Ramos (cell line): ENCODE data around the gene ARHGEF7.

ENCODE experiments used
- in situ Hi-C: fragments of 300-500 bp; cut with MboI; formaldehyde crosslinking; loops from one replicate; pipeline ENCODE4 v1.14.3; 2022; ENCODE audit warnings: low sequenced_read_pairs; ENCODE audit not compliant: unreplicated experiment

The ARHGEF7 gene

DNA sequence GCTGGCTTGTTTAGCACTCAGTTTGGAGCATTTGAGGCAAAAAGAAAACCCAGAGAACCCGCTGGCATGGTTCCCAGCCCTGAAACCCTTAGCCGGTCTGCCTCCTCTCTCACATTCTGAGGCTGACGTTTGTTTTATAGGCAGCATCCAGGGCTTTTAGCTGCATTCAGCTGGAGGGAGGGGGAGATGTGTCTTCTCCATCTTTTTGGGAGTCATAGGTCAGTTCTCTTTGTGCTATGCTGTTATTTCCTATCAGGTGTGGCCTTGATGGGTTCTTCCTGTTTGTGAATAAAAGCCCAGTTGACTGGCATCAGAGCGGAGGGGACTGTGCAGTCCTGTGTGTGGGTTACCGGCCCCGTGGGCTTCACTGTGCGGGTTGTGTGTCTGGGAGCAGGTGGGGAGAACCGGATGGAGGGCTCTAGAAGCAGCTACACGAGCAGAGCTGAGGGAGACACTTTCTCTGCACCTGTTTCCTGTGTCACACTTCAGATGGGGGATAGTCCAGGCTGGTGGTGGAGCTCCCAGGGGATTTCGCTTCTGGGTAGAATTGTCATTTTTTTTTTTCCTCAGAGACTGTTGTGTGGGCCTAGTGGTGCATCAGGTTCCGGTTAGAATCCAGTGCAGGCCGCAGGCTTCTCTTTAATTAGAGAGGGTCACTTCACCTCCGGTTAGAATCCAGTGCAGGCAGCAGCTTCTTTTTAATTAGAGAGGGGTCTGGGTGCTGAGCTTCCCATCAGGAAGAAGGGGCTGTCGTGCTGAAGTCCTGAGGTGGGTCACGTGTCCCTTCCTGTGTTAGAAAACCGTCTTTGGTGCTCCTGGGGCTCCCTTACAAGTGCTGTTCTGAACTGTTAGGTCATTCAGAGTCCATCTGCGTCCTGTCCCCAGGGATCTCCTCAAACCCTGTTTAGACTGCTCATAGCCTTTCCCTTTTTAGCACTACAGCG is 69.6 kb downstream of the ARHGEF7 start:
- in situ Hi-C loops: loop anchor here (25.0 kb wide), 1 partner anchor 472 kb away; the partner anchor contains the start of genes CARS2 and ING1

DNA sequence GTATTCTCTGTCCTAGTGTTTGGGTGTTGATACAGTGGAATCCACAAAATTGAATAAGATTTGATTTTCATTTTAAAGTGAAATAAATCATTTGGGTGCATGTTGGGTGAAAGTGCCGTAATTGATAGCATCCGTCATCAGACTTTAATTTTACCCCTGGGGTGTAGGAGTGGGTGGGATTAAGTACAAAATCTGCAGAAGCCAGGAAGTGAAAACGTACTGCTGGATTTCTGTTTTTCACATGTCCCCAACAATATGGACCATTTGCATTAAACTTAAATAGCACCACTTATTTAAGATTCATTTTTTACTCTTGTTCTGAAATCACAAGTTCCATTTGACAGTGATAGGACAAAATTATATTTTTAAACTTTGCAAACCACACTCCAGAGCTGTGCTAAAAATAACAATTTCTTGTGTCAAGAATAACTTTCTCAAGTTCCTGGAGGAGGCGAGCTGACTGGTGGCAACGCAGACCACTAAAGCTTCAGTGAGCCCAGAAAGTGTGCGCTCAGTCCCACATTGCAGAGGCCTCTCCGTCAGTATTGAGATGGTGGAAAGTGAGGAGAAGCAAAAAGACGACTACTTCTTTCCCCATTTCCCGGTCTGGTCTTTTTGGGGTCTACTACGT is 71.3 kb downstream of the ARHGEF7 start:
- in situ Hi-C loops: loop anchor here (25.0 kb wide), 1 partner anchor 474 kb away; the partner anchor contains the start of genes CARS2 and ING1

DNA sequence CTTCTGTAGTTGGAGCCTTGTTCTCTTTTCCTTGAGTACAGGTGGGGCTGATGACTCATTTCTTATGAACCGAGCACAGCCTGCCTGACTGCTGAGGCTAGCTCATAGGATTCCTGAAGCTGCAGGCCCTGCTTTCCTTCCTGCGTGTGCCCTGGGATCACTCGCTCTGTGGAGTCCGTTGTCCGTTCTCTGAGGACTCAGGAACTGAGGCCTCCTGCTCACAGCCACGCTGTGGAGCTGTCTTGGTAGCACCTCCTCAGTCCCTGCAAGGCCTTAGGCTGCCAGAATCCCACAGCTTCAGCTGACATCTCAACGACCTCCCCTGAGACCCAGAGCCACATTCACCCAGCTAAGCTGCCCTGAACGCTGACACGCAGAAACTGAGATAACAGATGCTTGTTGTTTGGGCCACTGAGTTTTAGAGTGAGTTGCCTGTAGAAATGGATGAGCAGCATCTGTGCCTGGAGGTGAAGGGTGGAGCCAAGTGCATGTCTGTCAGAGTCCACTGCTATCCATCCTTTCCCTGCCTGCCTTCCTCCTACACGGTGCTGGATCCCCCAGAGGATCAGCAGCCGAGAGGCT is 72.9 kb downstream of the ARHGEF7 start:
- in situ Hi-C loops: loop anchor here (25.0 kb wide), 1 partner anchor 476 kb away; the partner anchor contains the start of genes CARS2 and ING1

DNA sequence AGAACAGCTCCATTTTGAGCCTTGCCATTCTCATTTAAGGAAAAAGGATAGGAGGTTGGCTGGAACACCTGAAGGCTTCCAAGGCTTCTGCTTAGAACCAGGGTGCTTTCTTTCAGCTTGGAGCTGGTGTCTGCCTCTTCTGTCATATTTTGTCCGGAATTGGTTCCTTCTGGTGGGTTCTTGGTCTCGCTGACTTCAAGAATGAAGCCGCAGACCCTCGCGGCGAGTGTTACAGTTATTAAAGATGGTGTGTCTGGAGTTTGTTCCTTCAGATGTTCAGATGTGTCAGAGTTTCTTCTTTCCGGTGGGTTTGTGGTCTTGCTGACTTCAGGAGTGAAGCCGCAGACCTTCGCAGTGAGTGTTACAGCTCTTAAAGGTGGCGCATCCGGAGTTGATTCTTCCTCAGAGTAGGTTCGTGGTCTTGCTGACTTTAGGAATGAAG is 74.0 kb downstream of the ARHGEF7 start:
- in situ Hi-C loops: loop anchor here (25.0 kb wide), 1 partner anchor 477 kb away; the partner anchor contains the start of genes CARS2 and ING1

DNA sequence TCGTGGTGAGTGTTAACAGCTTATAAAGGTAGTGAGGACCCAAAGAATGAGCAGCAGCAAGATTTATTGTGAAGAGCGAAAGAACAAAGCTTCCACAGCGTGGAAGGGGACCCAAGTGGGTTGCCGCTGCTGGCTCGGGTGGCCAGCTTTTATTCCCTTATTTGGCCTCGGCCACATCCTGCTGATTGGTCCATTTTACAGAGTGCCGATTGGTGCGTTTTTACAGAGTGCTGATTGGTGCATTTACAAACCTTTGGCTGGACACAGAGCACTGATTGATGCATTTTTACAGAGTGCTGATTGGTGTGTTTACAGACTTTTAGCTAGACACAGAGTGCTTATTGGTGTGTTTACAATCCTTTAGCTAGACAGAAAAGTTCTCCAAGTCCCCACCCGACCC is 74.4 kb downstream of the ARHGEF7 start:
- in situ Hi-C loops: loop anchor here (25.0 kb wide), 1 partner anchor 477 kb away; the partner anchor contains the start of genes CARS2 and ING1

DNA sequence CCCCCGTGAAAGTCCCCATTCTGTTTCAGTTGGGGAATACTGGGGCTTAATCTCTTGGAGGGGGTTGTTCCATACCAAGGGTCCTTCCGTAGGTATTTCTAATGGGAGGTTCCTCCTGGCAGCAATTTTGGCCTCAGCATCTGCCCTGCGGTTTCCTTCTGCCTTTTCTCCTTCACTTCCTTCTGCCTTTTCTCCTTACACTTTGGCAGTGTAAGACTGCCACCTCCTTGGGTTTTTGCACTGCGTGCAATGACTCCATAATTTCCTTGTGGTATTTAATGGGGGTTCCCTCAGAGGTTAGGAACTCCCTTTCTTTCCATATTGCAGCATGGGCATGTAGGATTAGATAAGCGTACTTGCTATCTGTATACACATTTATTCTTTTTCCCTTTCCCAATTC is 78.1 kb downstream of the ARHGEF7 start:
- in situ Hi-C loops: loop anchor here (25.0 kb wide), 1 partner anchor 481 kb away; the partner anchor contains the start of genes CARS2 and ING1

DNA sequence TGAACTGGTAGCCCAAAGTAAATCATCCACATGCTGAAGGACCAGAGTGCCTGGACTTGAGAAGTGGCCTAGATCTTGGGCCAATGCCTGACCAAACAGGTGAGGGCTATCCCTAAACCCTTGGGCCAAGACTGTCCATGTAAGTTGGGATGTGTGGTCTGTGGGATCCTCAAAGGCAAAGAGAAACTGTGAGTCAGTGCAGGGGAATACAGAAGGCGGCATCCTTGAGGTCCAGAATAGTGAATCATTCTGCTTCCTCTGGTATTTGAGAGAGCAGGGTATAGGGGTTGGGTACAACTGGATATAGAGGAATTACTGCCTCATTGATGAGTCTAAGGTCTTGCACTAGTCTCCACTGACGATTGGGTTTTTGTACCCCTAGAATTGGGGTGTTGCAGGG is 79.5 kb downstream of the ARHGEF7 start:
- in situ Hi-C loops: loop anchor here (25.0 kb wide), 1 partner anchor 482 kb away; the partner anchor contains the start of genes CARS2 and ING1

DNA sequence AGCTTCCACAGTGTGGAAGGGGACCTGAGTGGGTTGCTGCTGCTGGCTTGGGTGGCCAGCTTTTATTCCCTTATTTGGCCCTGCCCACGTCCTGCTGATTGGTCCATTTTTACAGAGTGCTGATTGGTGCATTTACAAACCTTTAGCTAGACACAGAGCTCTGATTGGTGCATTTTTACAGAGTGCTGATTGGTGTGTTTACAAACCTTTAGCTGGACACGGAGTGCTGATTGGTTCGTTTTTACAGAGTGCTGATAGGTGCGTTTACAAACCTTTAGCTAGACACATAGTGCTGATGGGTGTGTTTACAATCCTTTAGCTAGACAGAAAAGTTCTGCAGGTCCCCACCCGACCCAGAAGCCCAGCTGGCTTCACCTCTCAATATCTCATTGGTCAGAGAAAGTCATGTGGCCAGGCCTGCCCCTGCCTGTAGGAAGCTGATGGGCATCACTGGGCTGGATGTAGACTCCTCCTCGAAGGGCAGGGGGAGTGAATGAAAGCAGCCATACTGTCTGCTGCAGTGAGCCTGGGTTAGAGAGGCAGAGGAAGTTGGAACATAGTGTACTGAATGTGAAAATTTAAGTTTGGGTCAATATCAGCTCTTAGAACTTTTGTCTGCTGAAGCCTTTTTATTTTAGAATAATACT is 83.7 kb downstream of the ARHGEF7 start:
- in situ Hi-C loops: loop anchor here (25.0 kb wide), 1 partner anchor 487 kb away; the partner anchor contains the start of genes CARS2 and ING1

DNA sequence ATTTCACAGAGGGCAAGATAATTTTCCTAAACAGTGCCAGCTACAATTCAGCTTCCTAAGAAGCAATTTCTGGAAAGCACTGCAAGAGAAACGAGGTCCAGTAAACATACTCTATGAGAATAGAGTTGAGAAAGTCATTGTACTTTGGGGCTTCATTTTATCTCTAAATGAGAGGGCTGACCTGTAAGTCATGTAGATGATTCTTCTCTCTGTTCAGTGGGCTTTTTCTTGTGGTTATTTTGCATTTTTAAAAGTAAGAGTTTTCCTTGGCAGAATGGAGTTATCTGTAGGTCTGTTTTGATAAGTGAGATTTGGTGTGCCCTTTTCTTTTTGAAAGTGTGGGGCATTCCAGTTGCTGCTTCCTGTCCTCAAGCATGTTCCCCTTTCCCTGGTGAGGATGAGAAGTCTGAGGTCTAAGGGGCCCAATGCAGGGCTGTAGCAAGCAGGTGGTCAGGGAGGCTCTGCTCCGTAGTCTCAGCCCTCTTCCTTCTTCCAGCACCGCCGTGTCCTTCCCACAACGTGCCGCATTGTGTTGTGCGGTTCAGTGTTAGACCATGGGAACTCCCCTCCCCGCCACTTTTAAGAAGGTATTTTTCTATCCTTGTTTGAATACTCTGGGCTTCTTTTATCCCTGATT is 86.3 kb downstream of the ARHGEF7 start:
- in situ Hi-C loops: no loop called here

DNA sequence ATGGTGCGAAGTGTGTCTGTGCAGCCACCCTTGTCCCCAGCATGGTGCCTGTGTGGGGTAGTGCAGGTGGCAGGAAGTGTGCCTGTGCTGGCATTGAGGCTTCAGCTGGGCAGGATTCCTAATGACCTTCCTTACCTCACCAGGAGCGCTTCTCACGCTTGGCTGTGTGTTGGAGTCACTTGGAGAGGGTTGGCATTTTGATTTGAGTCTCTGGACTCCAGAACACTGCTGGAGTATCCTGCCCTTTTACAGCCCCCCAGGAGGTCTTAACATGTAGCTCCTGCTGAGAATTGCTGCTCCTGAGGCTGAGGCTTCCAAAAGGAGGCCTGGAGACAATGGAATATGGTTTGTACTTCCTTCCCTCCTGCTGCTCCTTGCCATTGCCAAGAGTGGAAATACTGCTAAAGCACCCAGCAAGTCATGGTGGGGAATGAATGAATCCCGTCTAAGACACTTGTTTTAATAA is 87.1 kb downstream of the ARHGEF7 start:
- in situ Hi-C loops: no loop called here

DNA sequence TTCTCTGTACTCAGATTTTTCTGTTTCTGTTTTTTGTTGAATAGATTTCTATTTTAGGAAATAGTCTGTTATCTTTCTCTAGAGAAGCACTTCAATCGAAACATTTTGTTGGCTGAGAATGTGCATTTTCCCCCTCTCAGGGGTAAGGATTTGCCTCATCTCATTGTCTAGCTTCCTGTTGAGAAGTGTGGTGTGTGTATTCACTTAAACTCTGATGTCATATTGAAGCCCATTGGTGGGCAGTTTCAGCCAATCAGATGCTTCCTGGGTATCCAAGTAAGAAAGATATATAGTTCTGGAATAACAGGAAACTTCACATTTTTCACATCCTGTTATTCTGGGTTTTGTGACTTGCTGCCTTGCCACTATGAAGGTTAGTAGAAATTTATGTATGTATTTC is 87.6 kb downstream of the ARHGEF7 start:
- in situ Hi-C loops: no loop called here

DNA sequence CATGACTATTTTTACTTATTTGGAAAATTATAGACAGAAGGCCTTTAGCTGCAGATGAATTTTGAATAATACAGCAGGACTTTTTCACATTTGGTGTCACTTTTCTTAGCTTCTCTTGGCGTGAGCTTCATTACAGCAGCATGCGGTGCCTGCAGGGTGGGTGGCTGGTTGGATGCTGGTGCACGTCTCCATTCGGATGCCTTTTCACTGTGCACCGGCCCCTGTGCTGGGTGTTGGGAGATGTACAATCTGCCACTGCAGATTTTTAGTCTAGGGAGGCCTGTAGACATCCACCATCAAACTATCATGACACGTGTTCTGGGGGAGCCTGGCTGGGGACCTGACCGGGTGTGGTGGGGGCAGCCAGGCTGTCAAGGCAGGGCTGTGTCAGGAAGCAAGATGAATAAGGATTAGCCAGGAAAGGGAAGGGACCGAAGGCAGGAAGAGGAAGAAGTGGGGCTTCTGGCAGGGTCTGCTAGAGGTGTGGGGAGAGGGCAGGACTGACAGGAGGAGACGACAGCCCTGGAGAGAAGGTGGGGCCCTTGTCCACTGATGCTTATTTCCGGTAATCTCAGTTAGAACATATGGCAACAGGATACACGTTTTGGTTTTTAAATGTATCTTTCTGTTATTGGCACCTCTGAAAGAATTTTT is 88.8 kb downstream of the ARHGEF7 start:
- in situ Hi-C loops: no loop called here

DNA sequence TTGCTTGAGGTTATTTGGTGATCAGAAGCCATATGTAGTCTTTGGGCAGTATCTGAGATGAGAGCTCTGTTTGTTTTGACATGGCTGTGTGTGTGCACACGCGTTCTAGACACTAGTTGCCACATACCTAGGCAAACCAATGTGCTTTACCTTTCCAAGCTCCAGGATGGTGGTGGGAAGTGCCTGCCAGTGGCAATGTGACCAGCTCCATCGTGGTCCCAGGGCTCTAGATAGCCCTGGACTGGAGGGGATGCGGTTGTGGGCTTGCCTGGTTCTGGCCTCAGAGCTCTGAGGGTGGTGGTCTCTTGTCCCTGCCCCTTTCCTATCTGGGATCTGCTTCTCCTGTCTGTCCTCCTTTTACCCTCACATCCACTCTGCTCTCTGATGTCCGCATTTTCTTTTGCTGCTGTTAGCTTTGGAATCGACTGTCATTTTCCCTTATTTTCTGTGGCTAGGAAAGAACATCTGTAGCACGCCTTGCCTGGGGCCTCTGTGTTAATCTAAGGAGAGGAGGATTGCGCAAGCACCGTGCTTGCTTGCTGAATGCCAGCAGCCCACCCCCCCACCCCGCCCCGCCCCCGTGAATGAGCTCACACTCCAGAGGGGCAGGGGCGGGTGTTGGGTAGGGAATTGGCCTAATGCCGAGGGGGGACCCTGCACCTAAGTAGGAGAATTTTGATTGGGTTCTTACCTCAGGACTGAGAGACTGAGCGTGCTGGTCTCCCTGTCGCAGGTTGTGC is 89.5 kb downstream of the ARHGEF7 start:
- in situ Hi-C loops: no loop called here

DNA sequence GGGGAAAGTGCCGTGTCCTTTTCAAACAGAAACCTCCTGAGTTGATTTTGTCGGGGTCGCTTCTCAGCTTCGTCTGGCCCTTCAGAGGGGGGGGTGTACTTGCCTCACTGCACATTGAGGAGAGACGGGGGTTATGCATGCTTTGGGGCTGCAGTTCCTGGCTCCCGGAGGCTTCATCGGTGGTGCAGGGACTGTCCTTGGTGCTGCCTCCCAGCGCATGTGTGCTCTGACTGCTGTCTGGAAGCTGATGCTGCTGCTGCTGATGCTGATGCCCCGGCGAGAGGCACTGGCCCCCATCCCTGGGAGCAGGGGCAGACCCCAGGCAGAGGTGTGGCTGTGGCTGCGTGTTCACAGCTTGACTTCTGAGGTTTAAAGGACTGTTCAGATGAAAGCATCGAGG is 91.0 kb downstream of the ARHGEF7 start:
- in situ Hi-C loops: no loop called here

DNA sequence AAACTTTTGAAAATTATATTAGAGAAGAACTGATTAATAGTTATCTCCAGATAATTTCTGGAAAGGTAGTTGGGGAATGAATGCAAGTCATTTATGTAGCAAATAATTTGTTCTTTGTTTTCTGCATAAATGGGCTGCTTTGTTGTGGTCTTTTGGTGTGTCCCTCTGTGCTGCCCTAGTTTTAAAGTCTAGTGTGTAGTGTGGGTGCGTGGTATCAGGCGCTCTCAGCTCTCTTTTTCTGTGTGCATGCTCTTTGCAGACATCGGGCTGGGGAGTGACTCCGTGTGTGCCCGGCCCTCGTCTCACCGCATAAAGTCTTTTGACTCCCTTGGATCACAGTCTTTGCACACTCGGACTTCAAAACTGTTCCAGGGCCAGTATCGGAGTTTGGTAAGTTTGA is 94.5 kb downstream of the ARHGEF7 start:
- in situ Hi-C loops: no loop called here

DNA sequence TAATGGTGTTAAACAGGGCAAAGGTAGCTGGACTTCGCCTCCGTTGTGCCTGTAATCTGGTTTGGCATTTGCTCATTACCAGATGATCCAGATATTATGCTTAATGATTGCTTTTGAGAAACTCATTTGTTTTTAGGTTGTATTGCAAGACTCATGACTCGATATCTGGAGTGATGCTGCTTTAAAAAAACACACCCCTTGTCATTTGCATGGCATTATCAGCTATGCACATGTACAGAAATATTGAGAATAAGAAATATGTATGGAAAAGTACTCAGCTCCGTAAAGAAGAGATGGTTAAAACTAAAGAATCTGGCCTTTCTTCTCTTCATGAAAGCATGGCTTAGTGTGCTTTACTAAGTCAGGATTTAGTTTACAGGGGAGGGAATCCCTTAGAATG is 95.0 kb downstream of the ARHGEF7 start:
- in situ Hi-C loops: no loop called here

DNA sequence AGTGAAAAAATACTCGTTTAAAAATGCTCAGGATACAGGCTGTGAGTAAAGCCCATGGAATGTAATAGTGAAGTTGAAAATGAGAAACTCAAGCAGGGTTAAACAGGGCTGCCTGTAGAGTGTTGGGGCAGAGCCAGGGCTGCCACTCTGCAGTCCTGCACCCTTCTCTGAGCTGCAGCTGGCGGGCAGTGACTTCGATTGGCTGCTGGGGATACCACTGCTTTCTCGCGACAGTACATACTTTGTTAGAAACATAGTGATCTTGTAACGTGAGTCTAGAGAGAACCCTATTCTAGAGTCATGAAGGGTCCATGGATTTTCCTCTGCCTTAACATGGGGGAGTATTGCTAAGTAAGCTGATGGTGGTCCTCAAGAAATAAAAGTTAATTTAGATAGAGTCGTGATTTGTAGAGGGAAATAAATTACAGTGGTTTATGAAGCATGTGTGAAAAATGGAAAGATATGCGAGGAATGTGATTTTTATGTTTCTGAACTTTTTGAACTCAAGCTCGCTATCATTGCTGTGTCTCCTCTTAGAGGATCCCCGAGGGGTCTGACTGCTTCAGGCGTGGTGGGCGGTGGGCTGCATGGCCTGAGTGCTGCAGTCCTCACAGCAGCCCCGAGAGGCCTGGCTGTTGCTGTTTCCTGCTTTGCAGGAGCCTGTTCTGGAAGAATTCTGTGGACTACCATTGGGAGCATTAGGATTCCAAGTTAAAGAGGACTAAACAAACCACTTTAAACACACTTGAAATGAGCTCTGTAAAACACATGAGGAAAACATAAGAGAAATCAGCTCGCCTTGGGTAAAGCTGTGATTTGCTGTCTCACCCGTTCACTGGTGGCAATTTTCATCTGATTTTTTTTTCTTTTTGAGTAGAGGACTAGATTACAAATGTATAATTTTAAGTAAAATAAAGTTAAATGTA is 95.7 kb downstream of the ARHGEF7 start:
- in situ Hi-C loops: no loop called here
